OCI-LY1 (cell line): Measurements from ENCODE around the gene DNAAF1.
"Not testable (repeated sequence)": the region's sequence is repeated elsewhere in the genome, so short reads cannot be mapped to it uniquely, and the experiment has no call there.

Experiments
- H2AFZ ChIP-seq: fragments of 200-600 bp; sonication (generic), shearing (Covaris generic); 2 replicates; pipeline ENCODE4 v1.6.0; 2014; ENCODE audit warnings: antibody characterized with exemption, mild to moderate bottlenecking, low read length
- H3F3A ChIP-seq: fragments of 200-600 bp; sonication (generic), shearing (Covaris generic); 2 replicates; pipeline ENCODE4 v1.6.0; 2014; ENCODE audit warnings: mild to moderate bottlenecking, antibody characterized with exemption, low read length, moderate library complexity; ENCODE audit not compliant: insufficient read depth
- H3K27ac ChIP-seq: fragments of 200-600 bp; sonication (generic); 2 replicates; pipeline ENCODE4 v1.5.1; 2014; ENCODE audit warnings: low read length, mixed run types, mild to moderate bottlenecking, low read depth; ENCODE audit not compliant: poor library complexity, severe bottlenecking
- H3K27me3 ChIP-seq: fragments of 200-600 bp; sonication (generic); 2 replicates; pipeline ENCODE4 v1.6.0; 2014; ENCODE audit warnings: antibody characterized with exemption, mild to moderate bottlenecking, low read length, moderate library complexity; ENCODE audit not compliant: insufficient read depth
- H3K36me3 ChIP-seq: fragments of 200-600 bp; sonication (generic); 2 replicates; pipeline ENCODE4 v1.6.1; 2014; ENCODE audit warnings: mild to moderate bottlenecking, antibody characterized with exemption, low read length, moderate library complexity, mixed read lengths; ENCODE audit not compliant: insufficient read depth
- H3K4me1 ChIP-seq: fragments of 200-600 bp; sonication (generic); 2 replicates; pipeline ENCODE4 v1.5.1; 2014; ENCODE audit warnings: mild to moderate bottlenecking, low read length, moderate library complexity; ENCODE audit not compliant: insufficient read depth, severe bottlenecking
- H3K4me2 ChIP-seq: fragments of 200-600 bp; sonication (generic), shearing (Covaris generic); 2 replicates; pipeline ENCODE4 v1.6.1; 2014; ENCODE audit warnings: low read length
- H3K4me3 ChIP-seq: fragments of 200-600 bp; sonication (generic); 2 replicates; pipeline ENCODE4 v1.5.1; 2014; ENCODE audit warnings: low read length, low read depth, mild to moderate bottlenecking, mixed read lengths; ENCODE audit not compliant: poor library complexity, severe bottlenecking
- H3K79me2 ChIP-seq: fragments of 200-600 bp; shearing (Covaris generic); 2 replicates; pipeline ENCODE4 v1.6.1; 2016; ENCODE audit warnings: mixed run types, low read length, mixed read lengths; ENCODE audit not compliant: insufficient read depth
- H3K9ac ChIP-seq: fragments of 200-600 bp; sonication (generic), shearing (Covaris generic); 2 replicates; pipeline ENCODE4 v1.6.1; 2014; ENCODE audit warnings: mild to moderate bottlenecking, low read length, mixed read lengths
- H3K9me2 ChIP-seq: fragments of 200-600 bp; sonication (generic), shearing (Covaris generic); 2 replicates; pipeline ENCODE4 v1.6.1; 2014; ENCODE audit warnings: low read depth, mild to moderate bottlenecking, low read length, mixed read lengths
- H3K9me3 ChIP-seq: fragments of 200-600 bp; shearing (Covaris generic); 2 replicates; pipeline ENCODE4 v1.6.1; 2014; ENCODE audit warnings: low read length, mixed read lengths
- H4K20me1 ChIP-seq: fragments of 200-600 bp; sonication (generic), shearing (Covaris generic); 2 replicates; pipeline ENCODE4 v1.6.0; 2016; ENCODE audit warnings: mild to moderate bottlenecking, low read length; ENCODE audit not compliant: insufficient read depth
- EZH2 ChIP-seq: fragments of 200-600 bp; sonication (generic), shearing (Covaris generic); IDR thresholded peaks from 2 replicates; pipeline ENCODE4 v1.8.0; 2017; ENCODE audit warnings: borderline replicate concordance, mixed run types, mild to moderate bottlenecking, antibody characterized with exemption, low read length, moderate library complexity, mixed read lengths
- TF ChIP-seq, protein P1 (sequence below): fragments of 200-600 bp; sonication (generic), shearing (Covaris generic); IDR thresholded peaks from 2 replicates; pipeline ENCODE4 v1.5.1; 2017; ENCODE audit warnings: mild to moderate bottlenecking, antibody characterized with exemption, low read length, moderate library complexity, mixed read lengths

DNAAF1 gene

DNA sequence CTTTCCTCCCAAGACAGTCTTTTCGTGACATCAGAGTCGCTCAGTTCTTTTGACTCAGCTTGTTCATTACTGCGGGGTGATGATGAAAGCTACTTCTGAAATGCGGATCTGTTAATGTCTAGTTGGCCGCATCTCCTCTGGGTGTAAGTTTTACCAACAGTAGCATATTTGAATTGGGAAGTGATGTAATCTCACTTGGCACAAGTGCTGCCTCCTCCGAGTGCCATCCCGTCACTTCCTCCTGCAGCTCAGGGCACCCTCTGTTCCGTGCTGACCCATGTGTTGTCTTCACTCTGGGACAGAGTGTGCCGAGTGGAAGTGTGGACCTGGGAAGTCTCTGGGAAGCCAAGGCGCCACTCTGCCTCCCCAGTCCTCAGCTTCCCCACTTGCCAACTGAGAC is 54.8 kb downstream of the DNAAF1 start:
- Histone ChIP-seq H3K4me3 (no peak overlapping the region), H3K27ac (no peak overlapping the region), H3K27me3 (0 out of 2 replicates have a peak, but pooled peaks cover 4% of the 10 kb centered on the region), H3K9me3 (no peaks in the 10 kb centered on the region), H3K4me2 (no peak overlapping the region), H3K36me3 (no peaks in the 10 kb centered on the region; the same call in 1 of the 2 replicates), H2AFZ (no peak overlapping the region), H4K20me1 (no peaks in the 10 kb centered on the region), H3K4me1 (peaks cover under 1% of the 10 kb centered on the region), H3K9ac (no peak overlapping the region), H3K9me2 (no peaks in the 10 kb centered on the region), H3F3A (no peaks in the 10 kb centered on the region), H3K79me2 (no peaks in the 10 kb centered on the region)
- no peak for TF ChIP-seq EZH2

GRCh38 chr16:84204551-84204950 is 59.4 kb downstream of the DNAAF1 start:
- not testable (repeated sequence) for H4K20me1 ChIP-seq, H3K4me3 ChIP-seq, H3F3A ChIP-seq, H3K9me3 ChIP-seq, H2AFZ ChIP-seq, H3K79me2 ChIP-seq, H3K36me3 ChIP-seq, H3K9me2 ChIP-seq, H3K27me3 ChIP-seq, H3K4me2 ChIP-seq, H3K4me1 ChIP-seq, H3K27ac ChIP-seq, H3K9ac ChIP-seq

GRCh38 chr16:84205123-84205522 is 60.0 kb downstream of the DNAAF1 start:
- H3K27ac ChIP-seq, H3K9me2 ChIP-seq: not testable (repeated sequence)

DNA sequence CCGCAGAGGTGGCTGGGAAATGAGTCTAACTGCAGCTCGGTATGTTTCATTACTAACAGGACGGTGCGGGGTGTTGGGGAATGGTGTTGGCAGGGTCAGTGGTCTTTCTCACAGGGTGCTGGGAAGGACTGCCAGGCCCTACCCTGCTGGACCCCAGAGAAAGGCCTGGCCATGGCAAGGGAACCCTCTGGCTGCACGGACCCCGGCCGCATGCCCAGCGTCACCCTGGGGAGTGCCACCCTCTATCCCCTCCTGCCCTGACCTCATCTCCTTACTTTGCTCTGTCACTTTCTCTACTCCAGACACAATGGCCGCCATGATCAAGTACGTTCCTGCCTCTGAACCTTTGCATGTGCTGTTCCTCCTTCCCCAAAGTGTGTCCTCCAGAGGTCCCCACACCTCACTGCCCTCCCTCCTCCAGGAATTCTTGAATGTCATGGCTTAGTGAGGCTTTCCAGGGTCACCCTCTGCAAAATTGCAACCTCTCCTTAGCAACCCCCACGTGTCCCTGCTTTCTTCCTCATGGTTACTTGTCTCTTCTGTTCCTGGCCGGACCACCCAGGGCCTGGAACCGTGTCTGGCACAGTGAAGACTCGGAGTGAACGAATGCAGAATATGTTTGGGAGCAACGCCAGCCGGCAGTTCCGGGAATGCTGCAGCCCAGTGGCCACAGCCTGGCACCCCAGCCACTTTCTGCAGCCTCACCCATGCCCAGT is 61.0 kb downstream of the DNAAF1 start:
- Histone ChIP-seq H3K4me2 (no peak overlapping the region), H3K27ac (no peak overlapping the region), H2AFZ (no peak overlapping the region), H3K9me2 (no peaks in the 10 kb centered on the region), H3K79me2 (no peaks in the 10 kb centered on the region), H3K4me3 (no peak overlapping the region), H3K9ac (no peak overlapping the region), H3K9me3 (no peaks in the 10 kb centered on the region), H3K4me1 (no peaks in the 10 kb centered on the region), H3K27me3 (peaks cover 2% of the 10 kb centered on the region; the same call in 1 of the 2 replicates), H4K20me1 (no peaks in the 10 kb centered on the region), H3F3A (no peaks in the 10 kb centered on the region), H3K36me3 (no peaks in the 10 kb centered on the region; the same call in 1 of the 2 replicates)
- TF ChIP-seq EZH2: no peak

More at GRCh38 chr16:84205123-84205522, 60.0 kb downstream of the DNAAF1 start:
- H3K4me1 ChIP-seq, H2AFZ ChIP-seq, H4K20me1 ChIP-seq, H3K4me2 ChIP-seq, H3K9me3 ChIP-seq, H3K9ac ChIP-seq, H3F3A ChIP-seq, H3K79me2 ChIP-seq, H3K36me3 ChIP-seq, H3K27me3 ChIP-seq, H3K4me3 ChIP-seq: not testable (repeated sequence)

- Histone ChIP-seq H3K4me1 (no peaks in the 10 kb centered on the region), H3K9me2 (no peaks in the 10 kb centered on the region), H3K9me3 (no peaks in the 10 kb centered on the region), H3K27ac (no peak overlapping the region), H3F3A (no peaks in the 10 kb centered on the region), H3K36me3 (no peaks in the 10 kb centered on the region; the same call in 1 of the 2 replicates), H3K4me2 (no peak overlapping the region), H3K4me3 (no peak overlapping the region), H3K9ac (no peak overlapping the region), H4K20me1 (no peaks in the 10 kb centered on the region), H3K27me3 (peaks cover 2% of the 10 kb centered on the region; the same call in 1 of the 2 replicates), H3K79me2 (no peaks in the 10 kb centered on the region), H2AFZ (no peak overlapping the region)
- no peak for TF ChIP-seq EZH2
- TF ChIP-seq, protein P1, sequence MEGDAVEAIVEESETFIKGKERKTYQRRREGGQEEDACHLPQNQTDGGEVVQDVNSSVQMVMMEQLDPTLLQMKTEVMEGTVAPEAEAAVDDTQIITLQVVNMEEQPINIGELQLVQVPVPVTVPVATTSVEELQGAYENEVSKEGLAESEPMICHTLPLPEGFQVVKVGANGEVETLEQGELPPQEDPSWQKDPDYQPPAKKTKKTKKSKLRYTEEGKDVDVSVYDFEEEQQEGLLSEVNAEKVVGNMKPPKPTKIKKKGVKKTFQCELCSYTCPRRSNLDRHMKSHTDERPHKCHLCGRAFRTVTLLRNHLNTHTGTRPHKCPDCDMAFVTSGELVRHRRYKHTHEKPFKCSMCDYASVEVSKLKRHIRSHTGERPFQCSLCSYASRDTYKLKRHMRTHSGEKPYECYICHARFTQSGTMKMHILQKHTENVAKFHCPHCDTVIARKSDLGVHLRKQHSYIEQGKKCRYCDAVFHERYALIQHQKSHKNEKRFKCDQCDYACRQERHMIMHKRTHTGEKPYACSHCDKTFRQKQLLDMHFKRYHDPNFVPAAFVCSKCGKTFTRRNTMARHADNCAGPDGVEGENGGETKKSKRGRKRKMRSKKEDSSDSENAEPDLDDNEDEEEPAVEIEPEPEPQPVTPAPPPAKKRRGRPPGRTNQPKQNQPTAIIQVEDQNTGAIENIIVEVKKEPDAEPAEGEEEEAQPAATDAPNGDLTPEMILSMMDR: no peak
These were observed 62.1 kb downstream of the DNAAF1 start for GRCh38 chr16:84207251-84207650.
